Large intestine (tissue), 3 donors: ENCODE results near the gene FDPS. TPM values are rescaled to one million over a fixed set of nuclear protein-coding genes. Genes with fewer than 3 reads are reported as not detected.
"Not testable (repeated sequence)": the region's sequence is repeated elsewhere in the genome, so short reads cannot be mapped to it uniquely, and the experiment has no call there.

Source experiments
- DNase-seq, 2 donors: peaks; one replicate each; pipeline versions ENCODE4 v3.0.0 to v3.0.0-alpha.2; 2013
- H3K27ac ChIP-seq: one replicate; pipeline ENCODE4 v1.5.1; 2013; ENCODE audit warnings: low read length
- H3K27me3 ChIP-seq: 2 replicates; pipeline ENCODE4 v1.6.1; 2013; ENCODE audit warnings: low read length; ENCODE audit not compliant: control insufficient read depth, insufficient read depth
- H3K36me3 ChIP-seq: 2 replicates; pipeline ENCODE4 v1.6.1; 2013; ENCODE audit warnings: low read length; ENCODE audit not compliant: control insufficient read depth, insufficient read depth
- H3K4me1 ChIP-seq: one replicate; pipeline ENCODE4 v1.6.1; 2013; ENCODE audit warnings: low read length; ENCODE audit not compliant: control insufficient read depth, insufficient read depth
- H3K4me3 ChIP-seq: one replicate; pipeline ENCODE4 v1.5.1; 2013; ENCODE audit warnings: low read length
- H3K9me3 ChIP-seq: one replicate; pipeline ENCODE4 v1.6.1; 2013; ENCODE audit warnings: mild to moderate bottlenecking, low read depth, low read length, moderate library complexity; ENCODE audit not compliant: control insufficient read depth
- WGBS: methylation state at CpG from one replicate; pipeline ENCODE4 v1.1.5; 2013; ENCODE audit warnings: low lambda C conversion rate; ENCODE audit not compliant: insufficient coverage; 5-methylcytosine and 5-hydroxymethylcytosine counted together
- polyA plus RNA-seq: library from polyadenylated mRNA; unstranded; fragments of 120-200 nt; gene quantifications from one replicate; pipeline ENCODE4 v1.2.1, GENCODE V29; 2013

The FDPS gene
- polyA plus RNA-seq, 1 donor: 170 TPM

GRCh38 chr1:155285063-155285462, 23.6 kb upstream of the FDPS start:
- no peak for DNase-seq
- H3K27ac ChIP-seq: no peak overlapping the region
- no CpG with 5 or more reads among the region's 14 CpGs for WGBS
- H3K27me3 ChIP-seq: no peaks in the 10 kb centered on the region
- no peaks in the 10 kb centered on the region for H3K9me3 ChIP-seq
- H3K36me3 ChIP-seq: peaks cover 37% of the 10 kb centered on the region
- no peak overlapping the region for H3K4me3 ChIP-seq
- H3K4me1 ChIP-seq: peaks cover 6% of the 10 kb centered on the region

DNA sequence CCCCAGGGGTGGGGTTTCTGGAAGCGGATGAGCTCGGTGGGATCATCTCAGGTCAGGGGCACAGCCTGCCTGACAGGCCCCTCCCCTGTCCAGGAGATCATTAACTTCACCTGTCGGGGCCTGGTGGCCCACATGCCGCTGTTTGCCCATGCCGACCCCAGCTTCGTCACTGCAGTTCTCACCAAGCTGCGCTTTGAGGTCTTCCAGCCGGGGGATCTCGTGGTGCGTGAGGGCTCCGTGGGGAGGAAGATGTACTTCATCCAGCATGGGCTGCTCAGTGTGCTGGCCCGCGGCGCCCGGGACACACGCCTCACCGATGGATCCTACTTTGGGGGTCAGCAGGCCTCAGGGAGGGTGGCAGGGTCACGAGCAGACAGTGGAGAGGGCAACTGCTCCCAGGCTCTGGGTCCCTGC, 23.0 kb upstream of the FDPS start:
- Histone ChIP-seq H3K9me3 (no peaks in the 10 kb centered on the region), H3K27me3 (no peaks in the 10 kb centered on the region), H3K4me1 (peaks cover 6% of the 10 kb centered on the region), H3K27ac (no peak overlapping the region), H3K4me3 (no peak overlapping the region), H3K36me3 (peaks cover 41% of the 10 kb centered on the region)
- WGBS: no CpG with 5 or more reads among the region's 18 CpGs
- no peak for DNase-seq

DNA sequence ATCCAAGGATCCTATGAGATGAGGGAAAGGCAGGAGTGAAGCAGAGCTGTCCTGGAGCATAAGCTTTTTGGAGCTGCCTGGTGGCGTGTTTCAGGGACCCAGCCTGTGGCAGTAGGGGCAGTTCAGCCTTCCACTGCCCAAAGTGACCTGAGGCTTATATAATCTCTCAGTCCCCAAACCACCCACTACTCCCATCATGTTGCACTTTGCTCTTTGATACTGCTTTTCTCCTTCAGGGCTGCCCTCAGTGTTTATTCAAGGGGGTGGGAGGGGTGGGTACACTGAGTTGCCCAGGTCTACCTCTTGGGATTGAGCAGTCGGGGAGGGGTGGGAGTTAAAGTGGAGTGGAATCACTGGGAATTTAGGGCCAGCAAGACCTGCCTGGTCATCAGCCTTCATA, 22.1 kb upstream of the FDPS start:
- WGBS: no CpG with 5 or more reads among the region's 2 CpGs
- Histone ChIP-seq H3K27me3 (no peaks in the 10 kb centered on the region), H3K9me3 (no peaks in the 10 kb centered on the region), H3K36me3 (peaks cover 41% of the 10 kb centered on the region), H3K27ac (no peak overlapping the region), H3K4me3 (no peak overlapping the region), H3K4me1 (peaks cover 6% of the 10 kb centered on the region)
- no peak for DNase-seq

DNA sequence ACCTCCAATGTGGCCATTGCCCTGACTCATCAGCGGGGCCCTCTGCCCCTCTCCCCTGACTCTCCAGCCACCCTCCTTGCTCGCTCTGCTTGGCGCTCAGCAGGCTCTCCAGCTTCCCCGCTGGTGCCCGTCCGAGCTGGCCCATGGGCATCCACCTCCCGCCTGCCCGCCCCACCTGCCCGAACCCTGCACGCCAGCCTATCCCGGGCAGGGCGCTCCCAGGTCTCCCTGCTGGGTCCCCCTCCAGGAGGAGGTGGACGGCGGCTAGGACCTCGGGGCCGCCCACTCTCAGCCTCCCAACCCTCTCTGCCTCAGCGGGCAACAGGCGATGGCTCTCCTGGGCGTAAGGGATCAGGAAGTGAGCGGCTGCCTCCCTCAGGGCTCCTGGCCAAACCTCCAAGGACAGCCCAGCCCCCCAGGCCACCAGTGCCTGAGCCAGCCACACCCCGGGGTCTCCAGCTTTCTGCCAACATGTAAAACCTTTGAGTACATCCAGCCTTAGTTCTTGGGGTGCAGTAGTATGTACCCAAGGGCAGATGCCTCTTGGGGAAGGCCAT, 20.6 kb upstream of the FDPS start:
- Histone ChIP-seq H3K27me3 (peaks cover under 1% of the 10 kb centered on the region), H3K36me3 (peaks cover 38% of the 10 kb centered on the region), H3K4me1 (peaks cover 6% of the 10 kb centered on the region), H3K9me3 (no peaks in the 10 kb centered on the region), H3K27ac (no peak overlapping the region), H3K4me3 (no peak overlapping the region)
- DNase-seq: no peak
- WGBS: no CpG with 5 or more reads among the region's 21 CpGs

- peaks cover 26% of the 10 kb centered on the region for H3K36me3 ChIP-seq
- not testable (repeated sequence) for H3K4me1 ChIP-seq, H3K27ac ChIP-seq, H3K9me3 ChIP-seq, H3K4me3 ChIP-seq, DNase-seq
- WGBS: no CpG with 5 or more reads among the region's 10 CpGs
- peaks cover 24% of the 10 kb centered on the region for H3K27me3 ChIP-seq
Measured at GRCh38 chr1:155291006-155291405, 17.7 kb upstream of the FDPS start.

GRCh38 chr1:155293086-155293749, 15.4 kb upstream of the FDPS start:
- H3K36me3 ChIP-seq: peaks cover 21% of the 10 kb centered on the region
- no CpG with 5 or more reads among the region's 17 CpGs for WGBS
- H3K4me1 ChIP-seq: no peaks in the 10 kb centered on the region
- H3K27ac ChIP-seq: no peak overlapping the region
- DNase-seq: no peak
- peaks cover 4% of the 10 kb centered on the region for H3K9me3 ChIP-seq
- H3K4me3 ChIP-seq: no peak overlapping the region
- peaks cover 36% of the 10 kb centered on the region for H3K27me3 ChIP-seq

DNA sequence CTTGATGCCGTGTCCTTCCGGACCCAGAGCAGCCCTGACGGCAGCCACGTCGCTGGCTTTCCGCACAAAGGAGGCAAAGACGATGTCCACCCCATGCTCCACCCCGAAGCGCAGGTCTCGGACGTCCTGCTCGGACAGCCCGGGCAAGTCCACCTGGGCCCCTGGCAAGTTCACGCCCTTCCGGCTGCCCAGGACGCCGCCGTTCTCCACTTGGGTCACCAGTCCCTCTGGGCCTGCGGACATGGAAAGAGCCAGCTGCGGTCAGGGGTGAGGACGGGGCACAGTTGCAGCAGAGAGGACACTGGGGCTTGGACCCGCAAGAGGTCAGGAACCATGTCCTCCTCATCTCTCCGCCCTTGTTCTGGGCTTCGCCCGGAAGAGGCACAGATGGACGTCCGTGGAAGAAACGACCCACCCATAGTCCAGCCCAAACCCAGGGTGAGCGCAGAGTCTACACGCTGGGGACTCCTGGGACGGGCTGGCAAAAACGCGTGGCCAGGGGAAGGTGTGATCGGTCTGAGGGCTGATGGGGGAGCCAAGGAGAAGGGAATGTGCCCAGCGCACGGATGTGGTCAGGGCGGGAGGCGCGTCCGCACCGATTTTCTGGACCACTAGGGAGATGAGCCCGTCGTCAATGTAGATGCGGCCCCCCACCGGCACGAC, 14.0 kb upstream of the FDPS start:
- H3K9me3 ChIP-seq: peaks cover 4% of the 10 kb centered on the region
- WGBS: no CpG with 5 or more reads among the region's 46 CpGs
- H3K4me1 ChIP-seq: peaks cover 4% of the 10 kb centered on the region
- DNase-seq: no peak
- no peak overlapping the region for H3K4me3 ChIP-seq
- H3K36me3 ChIP-seq: peaks cover 12% of the 10 kb centered on the region
- H3K27me3 ChIP-seq: peaks cover 36% of the 10 kb centered on the region
- H3K27ac ChIP-seq: no peak overlapping the region

GRCh38 chr1:155295183-155295941, 13.3 kb upstream of the FDPS start:
- peaks cover 4% of the 10 kb centered on the region for H3K9me3 ChIP-seq
- H3K36me3 ChIP-seq: peaks cover 7% of the 10 kb centered on the region
- peaks cover 11% of the 10 kb centered on the region for H3K4me1 ChIP-seq
- no peak overlapping the region for H3K4me3 ChIP-seq
- H3K27ac ChIP-seq: no peak overlapping the region
- peaks cover 36% of the 10 kb centered on the region for H3K27me3 ChIP-seq
- DNase-seq: no peak
- no CpG with 5 or more reads among the region's 47 CpGs for WGBS

GRCh38 chr1:155295942-155296267, 12.8 kb upstream of the FDPS start:
- Histone ChIP-seq H3K27ac (no peak overlapping the region), H3K27me3 (peaks cover 36% of the 10 kb centered on the region), H3K4me3 (no peak overlapping the region), H3K4me1 (peaks cover 16% of the 10 kb centered on the region), H3K36me3 (peaks cover 6% of the 10 kb centered on the region), H3K9me3 (peaks cover 4% of the 10 kb centered on the region)
- no peak for DNase-seq
- 100% methylated on average over 1 of the region's 7 CpGs for WGBS

GRCh38 chr1:155296661-155297060, 12.0 kb upstream of the FDPS start:
- Histone ChIP-seq H3K4me3 (no peak overlapping the region), H3K36me3 (peaks cover 6% of the 10 kb centered on the region), H3K27ac (no peak overlapping the region), H3K9me3 (peaks cover 4% of the 10 kb centered on the region), H3K4me1 (peaks cover 23% of the 10 kb centered on the region), H3K27me3 (peaks cover 36% of the 10 kb centered on the region)
- 100% methylated on average over 2 of the region's 3 CpGs for WGBS
- no peak for DNase-seq
